ENCODE measurements around the gene HIRA. TPM values are rescaled to one million over a fixed set of nuclear protein-coding genes. Genes with fewer than 3 reads are reported as not detected.

Gene HIRA
- total RNA-seq, 1 experiment from 2014 or later = 51.0 TPM

DNA sequence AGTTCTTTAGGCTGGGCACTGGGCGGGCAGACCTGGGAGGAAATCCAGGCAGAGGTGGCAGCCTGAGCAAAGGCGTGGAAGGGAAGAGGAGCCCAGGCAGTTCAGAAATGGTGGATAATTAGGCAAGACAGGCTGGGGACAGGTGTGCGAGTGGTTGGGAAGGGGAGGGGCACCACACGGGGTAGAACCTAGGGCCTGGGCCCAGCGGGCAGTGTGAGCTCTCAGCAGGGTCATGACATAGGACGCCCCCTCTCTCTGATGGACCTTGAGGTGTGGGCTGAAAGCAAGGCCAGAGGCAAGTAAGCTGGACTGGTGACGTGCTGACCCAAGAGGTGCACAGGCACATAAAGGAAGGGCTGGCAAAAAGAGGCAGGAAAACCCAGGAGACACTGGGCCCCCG lies 40.7 kb upstream of the HIRA start:
- CTCF ChIA-PET = interaction anchor here (3.0 kb wide), 1 partner anchor 293 kb away, joined by 25 read pairs; the partner anchor contains the start of gene SLC25A1
- POLR2A ChIA-PET = no interaction called here
- DNase-seq (ENCODE audit: low spot score) = no peak
- Mint-ChIP-seq H3K4me1 (peaks cover 2% of the 10 kb centered on the region), H3K27me3 (ENCODE audit: low read depth) (no peaks in the 10 kb centered on the region), H3K4me3 (no peak overlapping the region), H3K9me3 (no peaks in the 10 kb centered on the region), H3K36me3 (peaks cover 45% of the 10 kb centered on the region), H3K27ac (no peak overlapping the region)
- no peak for ATAC-seq
- TF ChIP-seq IRF2 (CRISPR knock-in tag; IDR thresholded peaks at IDR 0.05; ENCODE audit: borderline replicate concordance, low read depth) (no peak), SMAD4 (CRISPR knock-in tag; IDR thresholded peaks at IDR 0.05) (no peak), AR (CRISPR knock-in tag; IDR thresholded peaks at IDR 0.05) (no peak), ZNF532 (CRISPR knock-in tag; IDR thresholded peaks at IDR 0.05; ENCODE audit: borderline replicate concordance) (no peak), ATF1 (CRISPR knock-in tag; IDR thresholded peaks at IDR 0.05) (no peak), SMAD3 (CRISPR knock-in tag; IDR thresholded peaks at IDR 0.05; ENCODE audit: borderline replicate concordance) (no peak), ATF6 (CRISPR knock-in tag; IDR thresholded peaks at IDR 0.05) (no peak), NFATC4 (CRISPR knock-in tag; IDR thresholded peaks at IDR 0.05) (no peak), ATF3 (CRISPR knock-in tag; conservative IDR thresholded peaks at IDR 0.05) (no peak), MXD4 (CRISPR knock-in tag; IDR thresholded peaks at IDR 0.05; ENCODE audit: borderline replicate concordance) (no peak), GRHL2 (CRISPR knock-in tag; IDR thresholded peaks at IDR 0.05; ENCODE audit: insufficient replicate concordance, severe bottlenecking) (no peak)
- TF ChIP-seq, protein P1, sequence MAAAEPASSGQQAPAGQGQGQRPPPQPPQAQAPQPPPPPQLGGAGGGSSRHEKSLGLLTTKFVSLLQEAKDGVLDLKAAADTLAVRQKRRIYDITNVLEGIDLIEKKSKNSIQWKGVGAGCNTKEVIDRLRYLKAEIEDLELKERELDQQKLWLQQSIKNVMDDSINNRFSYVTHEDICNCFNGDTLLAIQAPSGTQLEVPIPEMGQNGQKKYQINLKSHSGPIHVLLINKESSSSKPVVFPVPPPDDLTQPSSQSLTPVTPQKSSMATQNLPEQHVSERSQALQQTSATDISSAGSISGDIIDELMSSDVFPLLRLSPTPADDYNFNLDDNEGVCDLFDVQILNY (CRISPR knock-in tag; IDR thresholded peaks at IDR 0.05) = no peak
- TF ChIP-seq, protein P2, sequence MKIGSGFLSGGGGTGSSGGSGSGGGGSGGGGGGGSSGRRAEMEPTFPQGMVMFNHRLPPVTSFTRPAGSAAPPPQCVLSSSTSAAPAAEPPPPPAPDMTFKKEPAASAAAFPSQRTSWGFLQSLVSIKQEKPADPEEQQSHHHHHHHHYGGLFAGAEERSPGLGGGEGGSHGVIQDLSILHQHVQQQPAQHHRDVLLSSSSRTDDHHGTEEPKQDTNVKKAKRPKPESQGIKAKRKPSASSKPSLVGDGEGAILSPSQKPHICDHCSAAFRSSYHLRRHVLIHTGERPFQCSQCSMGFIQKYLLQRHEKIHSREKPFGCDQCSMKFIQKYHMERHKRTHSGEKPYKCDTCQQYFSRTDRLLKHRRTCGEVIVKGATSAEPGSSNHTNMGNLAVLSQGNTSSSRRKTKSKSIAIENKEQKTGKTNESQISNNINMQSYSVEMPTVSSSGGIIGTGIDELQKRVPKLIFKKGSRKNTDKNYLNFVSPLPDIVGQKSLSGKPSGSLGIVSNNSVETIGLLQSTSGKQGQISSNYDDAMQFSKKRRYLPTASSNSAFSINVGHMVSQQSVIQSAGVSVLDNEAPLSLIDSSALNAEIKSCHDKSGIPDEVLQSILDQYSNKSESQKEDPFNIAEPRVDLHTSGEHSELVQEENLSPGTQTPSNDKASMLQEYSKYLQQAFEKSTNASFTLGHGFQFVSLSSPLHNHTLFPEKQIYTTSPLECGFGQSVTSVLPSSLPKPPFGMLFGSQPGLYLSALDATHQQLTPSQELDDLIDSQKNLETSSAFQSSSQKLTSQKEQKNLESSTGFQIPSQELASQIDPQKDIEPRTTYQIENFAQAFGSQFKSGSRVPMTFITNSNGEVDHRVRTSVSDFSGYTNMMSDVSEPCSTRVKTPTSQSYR (CRISPR knock-in tag; IDR thresholded peaks at IDR 0.05) = no peak
